Right atrium auricular region (tissue), 2 donors: Measurements from ENCODE around the gene SLITRK2. TPM values are rescaled to one million over a fixed set of nuclear protein-coding genes. Genes with fewer than 3 reads are reported as not detected.

Source experiments
- DNase-seq: peaks from one replicate; pipeline ENCODE4 v3.0.0-alpha.2; 2019; ENCODE audit warnings: low spot score
- H3K27ac ChIP-seq, 2 donors: fragments of 200-600 bp; sonication (generic); 1 replicate in 1 of 2; 2 replicates in 1 of 2; pipeline ENCODE4 v1.5.1; 2016 to 2019
- H3K27me3 ChIP-seq, 2 donors: fragments of 200-600 bp; sonication (generic); one replicate each; pipeline versions ENCODE4 v1.5.1 to v1.6.0; 2017 to 2019
- H3K36me3 ChIP-seq: fragments of 200-600 bp; sonication (generic); one replicate; pipeline ENCODE4 v1.5.1; 2016
- H3K4me1 ChIP-seq, 2 donors: fragments of 200-600 bp; sonication (generic); one replicate each; pipeline versions ENCODE4 v1.5.1 to v1.6.0; 2017 to 2019
- H3K4me3 ChIP-seq, 2 donors: fragments of 200-600 bp; sonication (generic); 1 replicate in 1 of 2; 2 replicates in 1 of 2; pipeline ENCODE4 v1.5.1; 2017 to 2019; ENCODE audit warnings: mild to moderate bottlenecking in 1 of 2, moderate library complexity in 1 of 2
- H3K9me3 ChIP-seq, 2 donors: fragments of 200-600 bp; sonication (generic); one replicate each; pipeline ENCODE4 v1.5.1; 2019
- total RNA-seq, 2 donors: library from RNA; depleted of rRNA; stranded (reverse); fragments of >200 nt; gene quantifications; one replicate each; pipeline ENCODE4 v1.1.0, GENCODE V29; 2016
- TF ChIP-seq, protein P1 (sequence below), 2 donors: fragments of 200-600 bp; sonication (generic); IDR thresholded peaks; one replicate each; pipeline ENCODE4 v1.5.1; 2019; ENCODE audit warnings: antibody characterized with exemption in 2 of 2

The SLITRK2 gene
- total RNA-seq, 2 donors from 2014 or later: 0.41 to 0.71 TPM

GRCh38 chrX:145823132-145823531, 5.5 kb downstream of the SLITRK2 start:
- H3K36me3 ChIP-seq: no peaks in the 10 kb centered on the region
- H3K9me3 ChIP-seq: no peaks in the 10 kb centered on the region
- no peaks in the 10 kb centered on the region for H3K4me1 ChIP-seq
- TF ChIP-seq, protein P1, sequence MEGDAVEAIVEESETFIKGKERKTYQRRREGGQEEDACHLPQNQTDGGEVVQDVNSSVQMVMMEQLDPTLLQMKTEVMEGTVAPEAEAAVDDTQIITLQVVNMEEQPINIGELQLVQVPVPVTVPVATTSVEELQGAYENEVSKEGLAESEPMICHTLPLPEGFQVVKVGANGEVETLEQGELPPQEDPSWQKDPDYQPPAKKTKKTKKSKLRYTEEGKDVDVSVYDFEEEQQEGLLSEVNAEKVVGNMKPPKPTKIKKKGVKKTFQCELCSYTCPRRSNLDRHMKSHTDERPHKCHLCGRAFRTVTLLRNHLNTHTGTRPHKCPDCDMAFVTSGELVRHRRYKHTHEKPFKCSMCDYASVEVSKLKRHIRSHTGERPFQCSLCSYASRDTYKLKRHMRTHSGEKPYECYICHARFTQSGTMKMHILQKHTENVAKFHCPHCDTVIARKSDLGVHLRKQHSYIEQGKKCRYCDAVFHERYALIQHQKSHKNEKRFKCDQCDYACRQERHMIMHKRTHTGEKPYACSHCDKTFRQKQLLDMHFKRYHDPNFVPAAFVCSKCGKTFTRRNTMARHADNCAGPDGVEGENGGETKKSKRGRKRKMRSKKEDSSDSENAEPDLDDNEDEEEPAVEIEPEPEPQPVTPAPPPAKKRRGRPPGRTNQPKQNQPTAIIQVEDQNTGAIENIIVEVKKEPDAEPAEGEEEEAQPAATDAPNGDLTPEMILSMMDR (IDR thresholded peaks at IDR 0.05): no peak
- H3K4me3 ChIP-seq: no peak overlapping the region
- no peak for DNase-seq
- no peak overlapping the region for H3K27ac ChIP-seq
- H3K27me3 ChIP-seq: peaks cover 0 to 4% of the 10 kb centered on the region in 2 donors

DNA sequence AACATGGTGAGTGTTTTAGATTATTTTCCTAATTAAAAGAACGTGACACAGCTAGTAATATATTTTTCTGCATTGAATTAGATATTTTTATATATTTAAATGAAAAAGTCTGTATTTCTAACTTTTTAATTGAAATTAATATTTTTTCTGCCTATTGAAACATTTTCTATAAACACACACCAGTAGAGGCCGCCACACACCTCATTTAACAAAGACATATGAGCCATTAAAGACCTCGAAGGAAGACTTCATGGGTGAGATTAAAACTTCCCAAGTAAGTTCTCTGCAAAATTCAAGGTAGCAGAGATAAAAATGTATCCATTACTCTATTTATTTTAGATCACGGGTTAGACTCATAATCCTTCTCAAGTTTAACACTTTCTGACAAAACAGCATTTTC, 8.3 kb downstream of the SLITRK2 start:
- Histone ChIP-seq H3K27me3 (no peaks in the 10 kb centered on the region), H3K36me3 (no peaks in the 10 kb centered on the region), H3K27ac (no peak overlapping the region), H3K4me3 (no peak overlapping the region), H3K4me1 (no peaks in the 10 kb centered on the region), H3K9me3 (no peaks in the 10 kb centered on the region)
- no peak for DNase-seq
- TF ChIP-seq, protein P1 (IDR thresholded peaks at IDR 0.05): peak in 1 of 2 donors; percentile 42

- Histone ChIP-seq H3K4me3 (no peak overlapping the region), H3K27me3 (no peaks in the 10 kb centered on the region), H3K27ac (no peak overlapping the region), H3K4me1 (no peaks in the 10 kb centered on the region), H3K36me3 (no peaks in the 10 kb centered on the region), H3K9me3 (no peaks in the 10 kb centered on the region)
- DNase-seq: no peak
- TF ChIP-seq, protein P1 (IDR thresholded peaks at IDR 0.05): no peak
Measured at GRCh38 chrX:145826466-145826865, 8.8 kb downstream of the SLITRK2 start.

- no peak overlapping the region for H3K4me3 ChIP-seq
- H3K27ac ChIP-seq: no peak overlapping the region
- no peaks in the 10 kb centered on the region for H3K27me3 ChIP-seq
- no peak for DNase-seq
- TF ChIP-seq, protein P1 (IDR thresholded peaks at IDR 0.05): no peak
- H3K36me3 ChIP-seq: no peaks in the 10 kb centered on the region
- H3K4me1 ChIP-seq: no peaks in the 10 kb centered on the region
- H3K9me3 ChIP-seq: no peaks in the 10 kb centered on the region
Measured at GRCh38 chrX:145832796-145833195, 15.2 kb downstream of the SLITRK2 start.

- Histone ChIP-seq H3K36me3 (no peaks in the 10 kb centered on the region), H3K4me1 (no peaks in the 10 kb centered on the region), H3K27ac (no peak overlapping the region), H3K9me3 (no peaks in the 10 kb centered on the region), H3K27me3 (no peaks in the 10 kb centered on the region), H3K4me3 (no peak overlapping the region)
- no peak for DNase-seq
- TF ChIP-seq, protein P1 (IDR thresholded peaks at IDR 0.05): no peak
Measured at GRCh38 chrX:145840531-145840930, 22.9 kb downstream of the SLITRK2 start.

DNA sequence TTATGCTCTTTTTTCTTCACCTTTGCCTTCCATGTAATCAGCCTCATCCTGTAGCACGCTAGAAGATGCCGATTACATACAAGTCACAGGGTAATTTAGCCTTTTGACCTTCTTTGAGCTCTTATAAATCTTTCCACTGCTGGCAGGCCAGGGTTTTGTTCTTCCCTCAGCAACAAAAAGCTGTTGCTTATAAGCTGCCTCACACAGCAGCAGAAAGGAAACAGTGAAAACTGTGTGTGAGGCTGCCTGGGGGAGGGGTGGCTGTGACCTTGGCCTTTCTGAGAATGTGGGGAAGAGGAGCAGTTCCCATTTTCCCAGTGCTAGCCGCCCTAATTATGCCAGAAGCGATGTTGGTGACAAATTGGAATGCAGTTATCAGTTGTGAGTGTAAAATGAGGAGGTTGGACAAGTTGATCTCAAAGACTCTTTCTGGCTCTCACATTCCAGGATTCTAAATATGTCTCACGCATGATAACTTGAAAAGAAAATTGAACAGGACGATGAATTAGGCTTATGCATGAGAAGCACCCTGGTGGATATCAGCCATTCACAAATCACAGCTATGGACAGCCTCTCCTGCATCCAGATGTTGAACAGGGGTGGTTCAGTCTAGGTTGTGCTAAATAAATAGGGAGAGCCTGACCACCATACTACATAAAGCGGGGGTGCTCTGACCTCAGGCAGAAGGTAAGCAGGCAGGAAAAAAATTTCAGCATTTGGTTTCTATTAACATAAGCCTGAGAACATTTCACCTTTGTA, 25.7 kb downstream of the SLITRK2 start:
- Histone ChIP-seq H3K36me3 (no peaks in the 10 kb centered on the region), H3K9me3 (no peaks in the 10 kb centered on the region), H3K4me1 (no peaks in the 10 kb centered on the region), H3K4me3 (no peak overlapping the region), H3K27ac (peak overlapping the region in 1 of 2 donors; percentile 64), H3K27me3 (no peaks in the 10 kb centered on the region)
- no peak for DNase-seq
- TF ChIP-seq, protein P1 (IDR thresholded peaks at IDR 0.05): no peak
